DOHH2 (cell line): ENCODE results near the gene RGCC.

Experiments
- EZH2phosphoT487 ChIP-seq: fragments of 200-600 bp; sonication (generic); IDR thresholded peaks from 2 replicates; pipeline ENCODE4 v1.6.1; 2017; ENCODE audit warnings: borderline replicate concordance, mild to moderate bottlenecking, antibody characterized with exemption, low read length, moderate library complexity, mixed read lengths
- TF ChIP-seq, protein P1 (sequence below): fragments of 200-600 bp; sonication (generic); IDR thresholded peaks from one replicate; pipeline ENCODE4 v1.5.1; 2014; ENCODE audit warnings: antibody characterized with exemption, mild to moderate bottlenecking, low read depth, low read length; ENCODE audit not compliant: poor library complexity, severe bottlenecking

DNA sequence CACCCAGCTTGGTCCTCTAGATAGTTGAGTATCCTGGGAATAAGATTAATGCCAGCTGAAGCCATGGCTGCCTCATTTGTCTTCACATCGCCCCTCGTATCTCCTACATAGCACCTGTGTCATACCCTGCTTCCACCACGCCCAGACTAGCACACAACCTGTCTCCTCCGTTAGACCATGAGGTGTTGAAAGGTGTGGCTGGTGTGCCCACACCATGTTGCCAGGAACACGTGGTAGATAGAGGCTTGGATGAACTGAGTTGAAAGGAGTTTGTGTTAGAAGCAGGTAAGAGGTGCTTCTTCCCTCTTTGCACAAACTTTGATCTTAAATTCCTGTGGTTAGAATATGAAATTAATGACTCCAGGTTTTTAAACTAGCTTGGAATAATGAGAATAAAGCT is 40.1 kb downstream of the RGCC start:
- TF ChIP-seq, protein P1, sequence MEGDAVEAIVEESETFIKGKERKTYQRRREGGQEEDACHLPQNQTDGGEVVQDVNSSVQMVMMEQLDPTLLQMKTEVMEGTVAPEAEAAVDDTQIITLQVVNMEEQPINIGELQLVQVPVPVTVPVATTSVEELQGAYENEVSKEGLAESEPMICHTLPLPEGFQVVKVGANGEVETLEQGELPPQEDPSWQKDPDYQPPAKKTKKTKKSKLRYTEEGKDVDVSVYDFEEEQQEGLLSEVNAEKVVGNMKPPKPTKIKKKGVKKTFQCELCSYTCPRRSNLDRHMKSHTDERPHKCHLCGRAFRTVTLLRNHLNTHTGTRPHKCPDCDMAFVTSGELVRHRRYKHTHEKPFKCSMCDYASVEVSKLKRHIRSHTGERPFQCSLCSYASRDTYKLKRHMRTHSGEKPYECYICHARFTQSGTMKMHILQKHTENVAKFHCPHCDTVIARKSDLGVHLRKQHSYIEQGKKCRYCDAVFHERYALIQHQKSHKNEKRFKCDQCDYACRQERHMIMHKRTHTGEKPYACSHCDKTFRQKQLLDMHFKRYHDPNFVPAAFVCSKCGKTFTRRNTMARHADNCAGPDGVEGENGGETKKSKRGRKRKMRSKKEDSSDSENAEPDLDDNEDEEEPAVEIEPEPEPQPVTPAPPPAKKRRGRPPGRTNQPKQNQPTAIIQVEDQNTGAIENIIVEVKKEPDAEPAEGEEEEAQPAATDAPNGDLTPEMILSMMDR = no peak
- TF ChIP-seq EZH2phosphoT487 = no peak
